Fibroblast of skin of left biceps (primary cell): ENCODE measurements around the gene ASAP3.
"Not testable (repeated sequence)": the region's sequence is repeated elsewhere in the genome, so short reads cannot be mapped to it uniquely, and the experiment has no call there.

Experiments used
- DNase-seq, 2 experiments: peaks; one replicate each; pipeline ENCODE4 v3.0.0-alpha.2; 2013; ENCODE audit warnings: low read depth in 2 of 2

Gene ASAP3

DNA sequence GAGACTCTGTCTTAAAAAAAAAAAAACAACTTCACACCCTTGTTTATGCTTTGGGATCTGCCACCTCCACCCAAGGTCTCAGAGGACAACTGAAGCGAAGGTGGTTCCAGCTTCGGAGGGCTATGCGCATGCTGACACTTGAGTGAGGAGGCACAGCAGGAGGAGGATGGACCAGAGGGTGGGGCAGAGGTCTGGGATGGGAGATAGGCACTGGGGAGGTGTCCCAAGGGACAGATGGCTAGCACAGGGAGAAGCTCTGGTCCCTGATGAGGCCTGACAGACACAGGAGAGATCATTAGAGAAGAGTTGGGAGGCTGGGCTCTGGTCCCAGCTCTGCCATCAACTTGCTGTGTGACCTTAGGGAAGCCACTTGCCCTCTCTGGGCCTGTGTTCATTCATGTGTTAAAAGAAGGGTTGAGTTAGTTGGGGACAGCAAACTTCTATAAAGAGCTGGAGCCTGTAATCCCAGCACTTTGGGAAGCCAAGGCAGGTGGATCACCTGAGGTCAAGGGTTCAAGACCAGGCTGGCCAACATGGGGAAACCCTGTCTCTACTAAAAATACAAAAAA, 30.2 kb upstream of the ASAP3 start:
- DNase-seq = no peak

DNA sequence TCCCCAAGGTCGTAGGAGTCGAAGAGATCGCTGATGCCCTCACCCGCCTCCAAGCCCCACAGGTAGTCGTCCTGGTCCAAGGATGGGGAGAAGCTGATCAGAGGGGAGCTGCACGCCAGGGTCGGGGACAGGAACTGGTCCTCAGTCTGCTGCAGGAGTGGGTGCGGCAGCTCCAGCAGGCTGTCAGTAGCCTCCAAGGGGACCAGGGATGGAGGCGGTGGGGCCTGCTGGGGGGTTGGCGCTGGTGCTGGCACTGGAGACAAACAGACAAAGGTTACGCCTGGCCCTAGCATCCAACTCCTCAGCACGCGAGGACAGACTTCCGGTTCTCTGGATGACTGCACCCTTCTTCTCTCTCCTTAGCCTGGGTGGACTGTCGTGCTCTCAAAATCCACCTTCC, 25.9 kb upstream of the ASAP3 start:
- no peak for DNase-seq

DNA sequence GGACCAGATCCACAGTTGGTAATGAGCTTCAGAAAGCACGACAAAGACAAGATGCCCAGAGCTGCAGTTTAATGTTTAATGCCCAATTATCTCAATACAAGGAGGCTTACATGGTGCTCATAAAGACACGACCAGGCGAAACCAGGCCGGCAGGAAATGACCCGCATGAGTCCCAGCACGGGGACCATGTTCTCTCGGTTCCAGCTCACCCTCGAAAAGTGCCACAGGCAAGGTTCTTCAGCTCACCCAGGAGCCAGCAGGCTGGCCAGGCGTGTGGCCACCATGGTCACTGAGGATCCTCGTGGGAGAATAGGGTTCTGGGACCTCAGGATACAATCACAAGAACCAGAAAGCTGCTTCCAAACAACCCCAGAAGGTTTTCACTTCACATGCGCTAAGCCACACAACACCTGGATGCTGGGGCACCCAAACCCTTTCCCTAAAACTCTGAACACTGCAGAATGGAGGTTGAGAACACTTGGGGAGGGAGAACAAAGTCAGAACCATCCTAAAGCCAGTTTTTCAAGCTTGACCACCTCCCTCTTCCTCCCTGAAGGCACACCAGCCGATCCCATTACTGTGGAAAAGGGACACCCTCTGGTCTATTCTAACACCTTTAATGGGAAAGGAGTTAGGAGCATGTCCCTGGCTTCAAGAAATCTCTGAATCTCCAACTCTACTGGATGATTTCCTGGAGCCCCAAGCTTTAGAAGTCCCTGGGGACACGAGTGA, 22.6 kb upstream of the ASAP3 start:
- no peak for DNase-seq

DNA sequence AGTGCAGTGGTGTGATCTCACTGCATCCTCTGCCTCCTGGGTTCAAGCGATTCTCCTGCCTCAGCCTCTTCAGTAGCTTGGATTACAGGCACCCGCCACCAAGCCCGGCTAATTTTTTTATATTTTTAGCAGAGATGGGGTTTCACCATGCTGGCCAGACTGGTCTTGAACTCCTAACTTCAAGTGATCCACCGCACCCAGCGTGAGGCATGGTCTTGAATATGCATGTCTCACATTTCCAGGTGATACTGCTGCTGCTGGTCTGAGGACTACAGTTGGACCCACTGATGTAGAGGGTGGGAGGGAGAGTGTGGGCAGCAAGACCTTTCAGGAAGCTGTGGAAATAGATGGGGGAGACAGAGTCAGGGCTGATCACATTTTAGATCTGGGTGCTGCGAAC, 21.9 kb upstream of the ASAP3 start:
- DNase-seq = no peak

DNA sequence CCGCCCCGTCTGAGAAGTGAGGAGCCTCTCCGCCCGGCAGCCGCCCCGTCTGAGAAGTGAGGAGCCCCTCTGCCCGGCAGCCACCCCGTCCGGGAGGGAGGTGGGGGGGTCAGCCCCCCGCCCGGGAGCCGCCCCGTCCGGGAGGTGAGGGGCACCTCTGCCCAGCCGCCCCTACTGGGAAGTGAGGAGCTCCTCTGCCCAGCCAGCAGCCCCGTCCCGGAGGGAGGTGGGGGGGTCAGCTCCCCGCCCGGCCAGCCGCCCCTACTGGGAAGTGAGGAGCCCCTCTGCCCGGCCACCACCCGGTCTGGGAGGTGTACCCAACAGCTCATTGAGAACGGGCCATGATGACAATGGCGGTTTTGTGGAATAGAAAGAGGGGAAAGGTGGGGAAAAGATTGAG, 20.2 kb upstream of the ASAP3 start:
- DNase-seq = not testable (repeated sequence)

DNA sequence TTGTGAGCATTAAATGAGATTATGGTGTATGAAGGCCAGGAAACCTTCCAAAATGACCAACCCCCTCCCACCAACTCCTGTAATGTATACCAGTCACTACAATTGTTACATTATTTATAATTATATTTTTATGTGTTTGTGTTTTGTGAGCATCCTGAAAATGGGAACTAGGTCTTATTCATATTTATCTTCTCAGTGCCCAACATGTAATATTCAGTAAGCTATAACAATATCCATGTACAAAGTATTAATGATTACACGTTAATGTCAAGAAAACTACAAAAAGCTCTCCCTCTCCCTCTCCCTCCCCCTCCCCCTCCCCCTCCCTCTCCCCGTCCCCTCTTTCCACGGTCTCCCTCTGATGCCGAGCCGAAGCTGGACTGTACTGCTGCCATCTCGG, 19.0 kb upstream of the ASAP3 start:
- DNase-seq = no peak

DNA sequence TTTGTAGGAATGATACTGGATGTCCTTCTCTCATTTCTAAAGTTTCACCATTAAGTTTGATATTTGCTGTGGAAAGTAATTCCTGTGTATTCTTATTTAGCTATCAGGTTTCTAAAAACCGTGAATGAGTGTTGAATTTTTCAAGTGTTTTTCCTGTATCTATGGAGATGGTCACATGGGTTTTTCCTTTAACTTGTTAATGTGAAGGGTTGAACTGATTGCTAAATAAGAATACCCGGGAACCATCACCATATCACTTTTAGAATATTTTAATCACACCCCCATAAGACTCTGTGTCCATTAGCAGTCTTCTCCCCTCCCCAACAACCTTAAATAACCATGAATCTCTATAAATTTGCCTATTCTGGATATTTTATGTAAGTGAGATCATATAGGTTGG, 16.5 kb upstream of the ASAP3 start:
- no peak for DNase-seq

DNA sequence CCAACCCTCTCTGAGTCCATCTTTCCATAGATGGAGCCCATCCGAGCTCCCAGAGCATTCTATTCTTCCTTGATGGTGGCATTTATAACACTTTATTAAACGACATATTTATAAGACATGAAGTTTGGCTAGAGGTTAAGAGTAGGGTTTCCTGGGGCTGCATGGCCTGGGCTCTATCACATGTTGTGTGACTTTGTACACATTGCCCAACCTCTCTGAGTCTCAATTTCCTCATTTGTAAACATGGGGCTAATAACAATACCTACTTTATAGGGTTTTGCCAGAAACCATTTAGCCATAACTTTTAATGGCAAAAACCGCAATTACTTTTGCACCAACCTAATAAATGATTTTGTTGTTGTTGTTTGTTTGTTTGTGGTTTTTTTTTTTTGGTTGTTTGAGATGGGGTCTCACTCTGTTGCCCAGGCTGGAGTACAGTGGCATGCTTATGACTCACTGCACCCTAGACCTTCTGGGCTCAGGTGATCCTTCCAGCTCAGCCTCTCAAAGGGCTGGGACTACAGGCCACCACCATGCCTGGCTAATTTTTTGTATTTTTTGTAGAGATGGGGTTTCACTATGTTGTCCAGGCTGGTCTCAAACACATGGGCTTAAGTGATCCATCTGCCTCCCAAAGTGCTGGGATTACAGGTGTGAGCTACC, 13.9 kb upstream of the ASAP3 start:
- no peak for DNase-seq

DNA sequence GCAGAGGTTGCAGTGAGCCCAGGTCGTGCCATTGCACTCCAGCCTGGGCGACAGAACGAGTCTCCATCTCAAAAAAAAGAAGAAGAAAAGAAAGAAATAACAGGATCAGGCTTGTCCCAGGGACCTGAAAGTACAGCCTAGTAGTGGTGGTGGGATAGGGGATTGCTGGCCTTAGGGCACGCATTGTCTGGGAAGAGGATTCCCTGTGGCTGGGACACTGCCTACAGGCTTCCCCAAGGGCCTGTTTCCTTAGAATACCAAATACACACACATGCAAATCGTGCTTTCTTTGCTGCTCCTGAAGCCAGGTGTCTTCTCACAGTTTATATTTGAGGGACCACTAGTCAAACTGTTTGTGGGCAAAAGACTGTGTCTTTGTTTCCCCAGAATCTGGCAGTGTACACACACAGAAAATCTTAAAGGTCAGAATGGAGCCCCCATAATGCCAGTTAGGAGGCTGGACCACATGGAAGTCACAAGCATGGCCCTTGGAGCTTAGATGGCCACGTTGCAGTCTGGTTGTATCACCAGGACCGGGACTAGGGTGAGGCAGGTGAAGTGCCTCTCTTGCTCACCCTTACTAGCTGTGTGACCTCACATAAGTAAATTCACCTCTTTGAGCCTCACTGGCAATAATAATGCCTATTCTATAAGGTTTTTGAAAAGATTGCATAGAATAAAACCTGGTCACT, 12.7 kb upstream of the ASAP3 start:
- no peak for DNase-seq

DNA sequence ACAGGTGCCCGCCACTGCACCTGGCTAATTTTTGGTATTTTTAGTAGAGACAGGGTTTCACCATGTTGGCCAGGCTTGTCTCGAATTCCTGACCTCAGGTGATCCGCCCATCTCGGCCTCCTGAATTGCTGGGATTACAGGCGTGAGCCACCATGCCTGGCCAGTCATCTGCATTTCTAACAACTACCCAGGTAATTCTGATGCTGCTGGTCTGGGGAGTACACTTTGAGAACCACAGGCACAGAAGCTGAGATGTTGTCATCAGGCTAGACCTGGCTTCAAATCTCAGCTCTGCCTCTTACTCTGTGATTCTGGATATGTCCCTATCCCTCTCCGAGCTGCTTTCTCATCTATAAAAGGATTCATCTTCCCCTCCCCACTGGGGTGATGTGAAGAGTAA, 10.9 kb upstream of the ASAP3 start:
- DNase-seq = not testable (repeated sequence)

DNA sequence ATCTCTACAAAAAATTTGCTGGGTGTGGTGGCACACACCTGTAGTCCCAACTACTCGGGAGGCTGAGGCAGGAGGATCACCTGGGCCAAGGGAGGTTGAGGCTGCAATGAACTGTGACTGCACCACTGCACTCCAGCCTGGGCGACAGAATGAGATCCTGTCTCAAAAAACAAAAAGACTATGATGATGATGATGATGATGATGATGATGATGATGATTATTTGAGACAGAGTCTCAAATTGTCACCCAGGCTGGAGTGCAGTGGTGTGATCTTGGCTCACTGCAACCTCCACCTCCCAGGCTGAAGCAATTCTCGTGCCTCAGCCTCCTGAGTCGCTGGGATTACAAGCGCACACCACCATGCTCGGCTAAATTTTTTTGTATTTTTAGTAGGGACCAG, 8.8 kb upstream of the ASAP3 start:
- not testable (repeated sequence) for DNase-seq

DNA sequence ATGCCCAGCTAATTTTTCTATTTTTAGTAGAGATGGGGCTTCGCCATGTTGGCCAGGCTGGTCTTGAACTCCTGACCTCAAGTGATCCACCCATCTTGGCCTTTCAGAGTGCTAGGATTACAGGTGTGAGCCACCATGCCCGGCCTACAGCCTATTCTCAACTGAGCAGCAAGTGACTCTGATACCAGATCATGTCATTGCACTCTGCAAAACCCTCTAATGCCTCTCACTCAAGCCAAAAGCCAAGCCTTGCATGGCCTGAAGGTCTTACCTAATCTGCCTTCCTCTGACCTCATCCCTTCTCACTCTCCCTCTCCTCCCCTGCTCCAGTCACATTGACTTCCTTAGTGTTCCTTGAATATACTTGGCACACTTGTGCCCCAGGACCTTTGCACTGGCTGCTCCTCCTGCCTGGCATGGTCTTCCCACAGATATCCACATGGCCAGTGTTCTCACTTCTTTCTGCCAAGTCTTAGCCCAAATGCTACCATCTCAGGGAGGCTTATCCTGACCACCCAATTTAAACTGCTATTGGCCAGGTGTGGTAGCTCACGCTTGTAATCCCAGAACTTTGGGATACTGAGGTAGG, 8.2 kb upstream of the ASAP3 start:
- DNase-seq = no peak

DNA sequence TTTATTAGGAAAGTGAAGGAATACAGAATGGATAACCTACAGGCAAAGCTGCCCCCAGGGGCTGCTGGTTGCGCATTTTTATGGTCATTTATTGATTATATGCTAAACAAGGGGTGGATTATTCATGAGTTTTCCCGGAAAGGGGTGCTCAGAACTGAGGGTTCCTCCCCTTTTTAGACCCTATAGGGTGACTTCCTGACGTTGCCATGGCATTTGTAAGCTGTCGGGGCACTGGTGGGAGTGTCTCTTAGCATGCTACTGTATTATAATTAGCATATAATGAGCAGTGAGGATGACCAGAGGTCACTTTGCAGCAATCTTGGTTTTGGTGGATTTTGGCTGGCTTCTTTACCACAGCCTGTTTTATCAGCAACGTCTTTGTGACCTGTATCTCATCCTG, 5.9 kb upstream of the ASAP3 start:
- DNase-seq = no peak

DNA sequence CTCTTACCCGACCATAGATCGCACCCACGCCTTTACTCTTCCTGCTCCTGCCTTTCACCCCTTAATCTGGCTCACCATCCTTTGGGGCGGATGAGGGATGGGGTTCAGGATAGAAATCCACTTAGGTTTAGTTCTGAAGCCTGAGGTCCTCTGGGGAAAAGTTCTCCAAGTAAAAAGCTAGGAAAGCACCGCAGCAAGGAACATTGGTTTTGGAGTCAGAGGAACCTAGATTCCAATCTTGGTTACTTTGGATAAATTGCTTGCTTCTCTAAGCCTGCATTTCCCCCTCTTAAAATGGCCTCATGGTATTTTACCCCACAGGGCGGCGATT, 988 bp upstream of the ASAP3 start:
- DNase-seq = no peak

DNA sequence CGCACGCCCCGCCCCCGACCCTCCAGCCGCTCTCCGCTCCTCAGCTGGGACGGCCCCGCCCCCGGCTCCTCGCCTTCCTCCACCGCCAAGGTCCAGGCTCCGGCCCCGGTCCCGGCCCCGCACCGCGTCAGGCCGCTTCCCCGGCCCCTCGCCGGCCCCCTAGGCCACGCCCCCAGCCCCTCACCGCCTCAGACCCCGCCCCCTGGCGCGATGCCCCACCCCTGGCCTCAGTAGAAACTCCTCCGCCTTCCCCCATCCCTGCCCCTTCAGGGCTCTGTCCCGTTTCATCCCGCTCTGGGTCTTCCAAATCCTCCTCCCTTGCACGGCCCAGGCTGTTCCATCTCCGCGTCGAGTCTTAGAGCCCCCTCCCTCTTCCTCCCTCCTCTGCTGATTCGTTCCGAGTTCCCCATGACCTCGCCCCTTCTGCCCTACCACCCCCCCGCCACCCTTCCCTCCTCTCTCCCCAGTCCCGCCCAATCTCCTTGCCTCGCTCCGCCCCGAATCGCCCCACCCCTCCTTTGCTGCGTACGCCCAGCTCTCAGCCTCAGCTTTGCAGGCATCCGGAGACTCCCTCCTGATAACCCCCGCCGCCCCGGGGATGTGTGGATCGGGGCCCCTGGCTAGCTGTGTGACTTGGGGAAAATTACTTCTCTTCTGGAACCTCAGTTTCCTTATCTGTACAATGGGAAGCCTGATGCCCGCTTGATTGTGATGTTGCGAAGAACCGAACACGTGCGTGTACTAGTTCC, 448 bp upstream of the ASAP3 start:
- peak; percentile 86 to 87 for DNase-seq

DNA sequence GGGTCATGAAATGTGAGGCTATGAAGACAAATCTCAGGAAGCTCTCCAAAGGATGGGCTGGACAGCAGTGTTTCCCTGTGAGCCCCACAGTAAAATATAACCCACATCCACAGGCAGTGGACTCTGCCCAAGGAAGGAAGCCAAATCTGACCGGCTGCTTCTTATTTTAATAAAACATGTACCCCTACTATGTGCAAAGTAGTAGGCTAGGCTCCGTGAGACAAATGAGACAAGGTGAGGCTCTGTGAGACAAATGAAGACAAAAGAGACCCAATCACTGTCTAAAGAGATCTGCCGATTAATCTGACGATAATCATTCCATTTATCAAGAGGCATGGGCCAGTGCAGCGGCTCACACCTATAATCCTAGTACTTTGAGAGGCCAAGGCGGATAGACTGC, 2.1 kb downstream of the ASAP3 start:
- DNase-seq = no peak

DNA sequence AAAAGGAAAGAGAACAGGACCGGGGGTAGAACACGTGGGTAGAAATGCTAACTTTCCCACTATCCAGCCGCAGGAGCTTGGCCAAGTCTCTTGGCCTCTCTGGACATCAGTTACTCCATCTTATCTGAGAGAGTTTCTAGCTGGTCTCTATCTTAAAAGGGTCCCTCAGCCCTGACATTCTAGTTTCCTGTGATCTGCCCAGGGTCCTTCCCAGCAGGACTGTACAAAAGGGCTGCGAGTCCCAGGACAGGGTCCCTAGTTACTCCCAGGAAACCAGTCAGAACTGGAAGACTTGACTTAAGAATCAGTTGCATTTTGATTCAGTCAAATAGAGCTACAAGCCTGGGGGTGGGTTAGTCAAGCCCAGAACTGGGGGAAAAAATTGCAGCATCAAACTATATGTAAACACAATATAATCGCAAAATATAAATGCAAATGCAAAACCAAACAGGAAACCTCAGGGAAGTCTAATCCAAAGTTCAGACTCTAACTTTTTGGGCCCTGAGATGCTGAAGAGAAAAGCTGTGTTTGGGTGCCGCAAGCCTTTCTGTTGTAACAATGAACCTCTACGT, 2.9 kb downstream of the ASAP3 start:
- DNase-seq = no peak

DNA sequence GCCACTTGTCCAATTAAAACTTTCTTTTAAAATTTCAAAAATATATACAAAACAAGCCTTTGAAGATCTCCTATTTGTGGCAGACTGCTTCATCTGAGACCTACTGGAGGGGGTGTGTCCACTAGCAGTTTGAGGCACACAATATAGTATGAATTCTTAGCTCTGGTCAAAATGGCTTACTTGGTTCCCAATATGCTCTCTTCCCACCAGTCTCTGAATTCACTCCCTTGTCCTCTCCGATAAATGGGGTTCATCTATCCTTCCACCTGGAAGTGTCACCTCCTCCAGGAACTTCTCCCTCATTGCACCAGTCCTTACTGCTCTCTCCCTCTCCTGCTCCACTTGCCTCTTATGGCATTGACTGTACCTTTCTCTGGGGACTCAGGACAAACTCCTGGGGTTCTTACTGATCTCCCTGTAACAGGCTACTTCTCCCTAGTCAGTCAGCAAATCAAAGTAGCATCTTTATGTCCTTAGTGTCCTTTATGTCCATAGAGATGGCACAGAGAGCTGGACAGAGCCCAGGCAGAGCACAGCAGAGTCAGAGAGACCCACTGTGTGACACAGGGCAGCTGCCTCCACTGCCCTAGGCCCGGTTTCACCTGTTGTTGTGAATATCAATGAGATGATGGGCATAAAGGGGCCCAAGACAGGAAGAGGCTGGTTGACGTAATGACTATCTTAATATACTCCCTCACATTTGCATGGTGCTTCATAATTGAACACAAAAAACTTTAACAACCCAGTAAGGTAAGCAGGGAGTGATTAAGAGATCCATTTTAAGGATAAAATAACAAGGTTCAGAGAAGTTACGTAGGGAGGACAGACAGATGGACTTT, 3.6 kb downstream of the ASAP3 start:
- DNase-seq = no peak

DNA sequence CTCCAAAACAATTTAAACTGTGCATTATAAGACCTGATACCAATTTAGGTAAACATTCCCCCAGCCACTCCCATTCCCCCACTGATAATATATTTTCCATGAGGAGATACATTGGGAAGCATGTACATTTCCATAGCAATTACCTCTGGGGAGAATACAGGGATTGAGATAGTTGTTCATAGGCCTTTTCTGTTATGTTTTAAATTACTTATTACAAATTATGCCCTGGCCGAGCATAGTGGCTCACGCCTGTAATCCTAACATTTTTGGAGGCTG, 4.4 kb downstream of the ASAP3 start:
- DNase-seq = no peak

DNA sequence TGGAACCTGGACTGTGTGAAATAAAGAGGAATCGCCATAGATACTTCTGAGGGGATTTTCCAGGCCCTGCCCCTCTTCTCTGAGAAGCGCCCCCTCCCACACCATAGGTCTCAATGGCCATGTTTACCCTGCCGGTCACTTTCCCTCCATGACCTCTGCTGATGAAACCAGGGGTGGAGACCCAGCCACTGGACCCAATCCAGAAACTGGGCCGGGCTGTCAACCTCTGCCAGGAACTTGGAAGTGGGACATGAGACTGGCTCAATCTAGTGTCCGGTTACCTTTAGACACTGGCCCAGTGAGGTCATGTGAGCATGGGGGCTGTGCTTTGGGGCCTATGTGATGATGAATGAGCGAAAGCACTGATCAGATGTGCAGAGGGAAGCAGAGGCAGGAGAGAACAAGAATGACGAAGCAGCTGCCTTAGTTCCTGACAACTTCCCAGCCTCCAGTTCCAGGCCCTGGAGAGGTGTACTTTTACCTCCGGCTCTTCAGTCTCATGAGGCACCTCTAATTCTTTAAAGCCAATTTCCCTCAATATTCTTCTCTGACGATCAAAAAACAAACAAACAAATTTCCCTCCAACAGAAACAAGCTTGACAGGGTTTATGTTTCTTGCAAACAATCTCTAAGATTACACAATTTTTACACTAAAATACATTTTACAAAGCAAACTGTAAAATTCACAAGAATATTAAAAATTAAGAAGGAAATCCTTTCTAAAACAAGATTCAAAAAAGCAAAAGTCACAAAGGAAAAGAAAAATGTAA, 4.9 kb downstream of the ASAP3 start:
- DNase-seq = no peak
